ENCODE data around the gene RUBCNL.

GRCh38 chr13:46324976-46325375, 62.1 kb downstream of the RUBCNL start:
- TF ChIP-seq, protein P1, sequence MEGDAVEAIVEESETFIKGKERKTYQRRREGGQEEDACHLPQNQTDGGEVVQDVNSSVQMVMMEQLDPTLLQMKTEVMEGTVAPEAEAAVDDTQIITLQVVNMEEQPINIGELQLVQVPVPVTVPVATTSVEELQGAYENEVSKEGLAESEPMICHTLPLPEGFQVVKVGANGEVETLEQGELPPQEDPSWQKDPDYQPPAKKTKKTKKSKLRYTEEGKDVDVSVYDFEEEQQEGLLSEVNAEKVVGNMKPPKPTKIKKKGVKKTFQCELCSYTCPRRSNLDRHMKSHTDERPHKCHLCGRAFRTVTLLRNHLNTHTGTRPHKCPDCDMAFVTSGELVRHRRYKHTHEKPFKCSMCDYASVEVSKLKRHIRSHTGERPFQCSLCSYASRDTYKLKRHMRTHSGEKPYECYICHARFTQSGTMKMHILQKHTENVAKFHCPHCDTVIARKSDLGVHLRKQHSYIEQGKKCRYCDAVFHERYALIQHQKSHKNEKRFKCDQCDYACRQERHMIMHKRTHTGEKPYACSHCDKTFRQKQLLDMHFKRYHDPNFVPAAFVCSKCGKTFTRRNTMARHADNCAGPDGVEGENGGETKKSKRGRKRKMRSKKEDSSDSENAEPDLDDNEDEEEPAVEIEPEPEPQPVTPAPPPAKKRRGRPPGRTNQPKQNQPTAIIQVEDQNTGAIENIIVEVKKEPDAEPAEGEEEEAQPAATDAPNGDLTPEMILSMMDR (IDR thresholded peaks at IDR 0.05) = no peak
- TF ChIP-seq POLR2A (IDR thresholded peaks at IDR 0.05) = no peak

Measured in lower leg skin (tissue), 3 donors.